Measurements from ENCODE around the gene NPAS2.

DNA sequence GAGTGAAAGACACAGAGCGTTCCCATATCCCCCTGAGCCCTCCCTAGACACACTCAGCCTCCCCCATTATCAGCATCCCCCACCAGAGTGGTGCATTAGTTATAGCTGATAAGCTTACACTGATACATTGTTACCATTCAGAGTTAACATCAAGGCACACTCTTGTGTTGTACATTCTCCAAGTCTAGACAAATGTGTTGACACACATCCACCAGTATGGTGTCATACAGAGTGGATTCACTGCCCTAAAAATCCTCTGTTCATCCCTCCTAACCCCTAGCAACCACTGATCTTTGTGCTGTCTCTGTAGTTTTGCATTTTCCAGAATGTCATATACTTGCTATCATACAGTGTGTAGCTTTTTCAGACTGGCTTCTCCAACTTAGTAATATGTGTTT lies 104.2 kb downstream of the NPAS2 start:
- TF ChIP-seq POLR2AphosphoS5 (IDR thresholded peaks at IDR 0.05; ENCODE audit: low read depth, low read length) (no peak), SIN3A (IDR thresholded peaks at IDR 0.05; ENCODE audit: low read depth) (no peak), EZH2phosphoT487 (IDR thresholded peaks at IDR 0.05; ENCODE audit: borderline replicate concordance) (no peak), ZFX (IDR thresholded peaks at IDR 0.05) (no peak), POLR2A (IDR thresholded peaks at IDR 0.05; ENCODE audit: borderline replicate concordance, extremely low read depth, insufficient read depth, insufficient read length) (no peak)
- TF ChIP-seq, protein P1, sequence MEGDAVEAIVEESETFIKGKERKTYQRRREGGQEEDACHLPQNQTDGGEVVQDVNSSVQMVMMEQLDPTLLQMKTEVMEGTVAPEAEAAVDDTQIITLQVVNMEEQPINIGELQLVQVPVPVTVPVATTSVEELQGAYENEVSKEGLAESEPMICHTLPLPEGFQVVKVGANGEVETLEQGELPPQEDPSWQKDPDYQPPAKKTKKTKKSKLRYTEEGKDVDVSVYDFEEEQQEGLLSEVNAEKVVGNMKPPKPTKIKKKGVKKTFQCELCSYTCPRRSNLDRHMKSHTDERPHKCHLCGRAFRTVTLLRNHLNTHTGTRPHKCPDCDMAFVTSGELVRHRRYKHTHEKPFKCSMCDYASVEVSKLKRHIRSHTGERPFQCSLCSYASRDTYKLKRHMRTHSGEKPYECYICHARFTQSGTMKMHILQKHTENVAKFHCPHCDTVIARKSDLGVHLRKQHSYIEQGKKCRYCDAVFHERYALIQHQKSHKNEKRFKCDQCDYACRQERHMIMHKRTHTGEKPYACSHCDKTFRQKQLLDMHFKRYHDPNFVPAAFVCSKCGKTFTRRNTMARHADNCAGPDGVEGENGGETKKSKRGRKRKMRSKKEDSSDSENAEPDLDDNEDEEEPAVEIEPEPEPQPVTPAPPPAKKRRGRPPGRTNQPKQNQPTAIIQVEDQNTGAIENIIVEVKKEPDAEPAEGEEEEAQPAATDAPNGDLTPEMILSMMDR (IDR thresholded peaks at IDR 0.05 in 2 of 3, conservative IDR thresholded peaks at IDR 0.05 in 1 of 3; ENCODE audit: borderline replicate concordance in 1 of 3, insufficient read depth in 1 of 3, low read depth in 2 of 3, low read length in 2 of 3), result no peak

All from HCT116 (cell line).